Neutrophil (primary cell): ENCODE results near the gene NPHP4.

Experiments
- H3K27ac ChIP-seq: fragments of 200-600 bp; sonication (generic); 2 replicates; pipeline ENCODE4 v1.5.1; 2016; ENCODE audit warnings: mild to moderate bottlenecking, moderate library complexity
- H3K27me3 ChIP-seq: fragments of 200-600 bp; sonication (generic); 2 replicates; pipeline ENCODE4 v1.6.0; 2016; ENCODE audit warnings: mild to moderate bottlenecking
- H3K36me3 ChIP-seq: fragments of 200-600 bp; sonication (generic); 2 replicates; pipeline ENCODE4 v1.5.1; 2017
- H3K4me1 ChIP-seq, 2 experiments: fragments of 200-600 bp in 1 of 2; sonication (generic) in 1 of 2; 1 replicate in 1 of 2; 2 replicates in 1 of 2; pipeline versions ENCODE4 v1.5.1 to v1.6.1; 2013 to 2016; ENCODE audit warnings: low read depth in 1 of 2, low read length in 1 of 2, mild to moderate bottlenecking in 1 of 2, moderate library complexity in 1 of 2; ENCODE audit not compliant: control insufficient read depth in 1 of 2, insufficient read depth in 1 of 2
- H3K4me3 ChIP-seq, 2 experiments: fragments of 200-600 bp in 1 of 2; sonication (generic) in 1 of 2; 1 replicate in 1 of 2; 2 replicates in 1 of 2; pipeline ENCODE4 v1.5.1; 2013 to 2016; ENCODE audit warnings: low read depth in 1 of 2, low read length in 1 of 2, mild to moderate bottlenecking in 1 of 2, moderate library complexity in 1 of 2
- H3K9me3 ChIP-seq: fragments of 200-600 bp; sonication (generic); 2 replicates; pipeline ENCODE4 v1.5.1; 2016
- TF ChIP-seq, protein P1 (sequence below): fragments of 200-600 bp; sonication (generic); IDR thresholded peaks from 2 replicates; pipeline ENCODE4 v1.5.1; 2016; ENCODE audit warnings: antibody characterized with exemption

NPHP4 gene

DNA sequence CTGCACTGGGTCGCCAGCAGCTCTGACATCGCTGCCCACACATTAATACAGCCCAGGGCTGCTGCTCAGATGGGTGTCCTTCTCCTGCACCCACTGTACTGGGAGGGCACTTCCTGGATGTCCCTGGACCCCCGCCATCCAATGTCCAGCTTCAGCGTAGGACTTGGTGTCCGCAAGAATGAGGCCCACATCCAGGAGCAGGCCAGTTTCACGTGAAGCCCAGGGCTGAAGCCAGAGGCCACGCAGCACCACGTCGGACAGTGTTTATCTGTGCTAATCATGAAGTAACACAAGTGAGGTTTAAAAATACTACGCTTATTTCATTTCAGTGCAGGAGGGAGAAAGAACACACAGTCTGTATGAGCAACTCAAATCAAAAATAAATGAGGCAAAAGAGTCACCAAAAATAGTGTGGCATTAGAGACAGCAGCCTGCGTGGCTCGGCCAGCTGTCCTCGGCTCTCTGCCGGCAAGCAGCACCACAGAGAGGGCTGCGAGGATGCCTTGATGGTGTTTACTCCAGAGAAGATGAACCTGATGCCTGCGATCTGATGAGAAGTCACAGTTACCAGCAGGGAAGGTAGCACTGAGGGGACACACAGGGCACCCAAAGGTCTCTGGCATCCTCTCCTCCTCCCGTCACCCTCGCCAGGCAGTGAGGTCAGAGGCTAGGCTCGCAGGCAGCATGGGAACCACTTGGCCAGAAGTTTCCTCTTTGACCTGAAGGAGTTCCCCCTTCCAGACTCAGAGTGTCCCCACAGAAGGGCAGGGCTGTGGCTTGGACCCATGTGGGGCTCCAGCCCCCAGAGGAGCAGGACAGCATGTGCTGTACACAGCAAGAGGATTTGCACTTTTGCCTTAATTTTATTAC is 22.1 kb upstream of the NPHP4 start:
- Histone ChIP-seq H3K27ac (peak overlapping the region; percentile 64), H3K36me3 (peaks cover 37% of the 10 kb centered on the region), H3K4me1 (peaks cover 2 to 4% of the 10 kb centered on the region in 2 experiments), H3K4me3 (no peak overlapping the region), H3K27me3 (no peaks in the 10 kb centered on the region), H3K9me3 (no peaks in the 10 kb centered on the region)
- TF ChIP-seq, protein P1, sequence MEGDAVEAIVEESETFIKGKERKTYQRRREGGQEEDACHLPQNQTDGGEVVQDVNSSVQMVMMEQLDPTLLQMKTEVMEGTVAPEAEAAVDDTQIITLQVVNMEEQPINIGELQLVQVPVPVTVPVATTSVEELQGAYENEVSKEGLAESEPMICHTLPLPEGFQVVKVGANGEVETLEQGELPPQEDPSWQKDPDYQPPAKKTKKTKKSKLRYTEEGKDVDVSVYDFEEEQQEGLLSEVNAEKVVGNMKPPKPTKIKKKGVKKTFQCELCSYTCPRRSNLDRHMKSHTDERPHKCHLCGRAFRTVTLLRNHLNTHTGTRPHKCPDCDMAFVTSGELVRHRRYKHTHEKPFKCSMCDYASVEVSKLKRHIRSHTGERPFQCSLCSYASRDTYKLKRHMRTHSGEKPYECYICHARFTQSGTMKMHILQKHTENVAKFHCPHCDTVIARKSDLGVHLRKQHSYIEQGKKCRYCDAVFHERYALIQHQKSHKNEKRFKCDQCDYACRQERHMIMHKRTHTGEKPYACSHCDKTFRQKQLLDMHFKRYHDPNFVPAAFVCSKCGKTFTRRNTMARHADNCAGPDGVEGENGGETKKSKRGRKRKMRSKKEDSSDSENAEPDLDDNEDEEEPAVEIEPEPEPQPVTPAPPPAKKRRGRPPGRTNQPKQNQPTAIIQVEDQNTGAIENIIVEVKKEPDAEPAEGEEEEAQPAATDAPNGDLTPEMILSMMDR: no peak

DNA sequence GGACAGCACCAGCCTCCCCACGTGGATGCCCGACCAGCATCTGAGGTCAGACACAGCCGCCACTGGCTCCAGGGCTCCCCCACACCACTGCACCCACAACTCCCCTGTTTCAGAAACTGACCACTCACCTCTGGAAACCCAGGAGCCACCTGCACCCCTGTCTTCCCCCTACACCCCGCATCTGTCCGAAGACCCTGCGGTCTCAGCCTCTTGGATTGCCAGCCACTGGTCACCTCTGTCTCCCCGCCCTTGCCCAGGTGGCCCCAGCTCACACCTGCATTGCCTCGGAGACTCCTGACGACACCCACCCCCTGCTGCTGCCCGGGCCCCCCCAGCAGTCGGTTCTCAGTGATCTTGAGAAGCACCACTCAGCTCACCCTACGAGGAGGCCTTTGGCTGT is 21.3 kb upstream of the NPHP4 start:
- H3K4me1 ChIP-seq: peaks cover 7 to 12% of the 10 kb centered on the region in 2 experiments
- H3K4me3 ChIP-seq: no peak overlapping the region
- H3K36me3 ChIP-seq: peaks cover 34% of the 10 kb centered on the region
- no peaks in the 10 kb centered on the region for H3K27me3 ChIP-seq
- TF ChIP-seq, protein P1: no peak
- no peaks in the 10 kb centered on the region for H3K9me3 ChIP-seq
- no peak overlapping the region for H3K27ac ChIP-seq

DNA sequence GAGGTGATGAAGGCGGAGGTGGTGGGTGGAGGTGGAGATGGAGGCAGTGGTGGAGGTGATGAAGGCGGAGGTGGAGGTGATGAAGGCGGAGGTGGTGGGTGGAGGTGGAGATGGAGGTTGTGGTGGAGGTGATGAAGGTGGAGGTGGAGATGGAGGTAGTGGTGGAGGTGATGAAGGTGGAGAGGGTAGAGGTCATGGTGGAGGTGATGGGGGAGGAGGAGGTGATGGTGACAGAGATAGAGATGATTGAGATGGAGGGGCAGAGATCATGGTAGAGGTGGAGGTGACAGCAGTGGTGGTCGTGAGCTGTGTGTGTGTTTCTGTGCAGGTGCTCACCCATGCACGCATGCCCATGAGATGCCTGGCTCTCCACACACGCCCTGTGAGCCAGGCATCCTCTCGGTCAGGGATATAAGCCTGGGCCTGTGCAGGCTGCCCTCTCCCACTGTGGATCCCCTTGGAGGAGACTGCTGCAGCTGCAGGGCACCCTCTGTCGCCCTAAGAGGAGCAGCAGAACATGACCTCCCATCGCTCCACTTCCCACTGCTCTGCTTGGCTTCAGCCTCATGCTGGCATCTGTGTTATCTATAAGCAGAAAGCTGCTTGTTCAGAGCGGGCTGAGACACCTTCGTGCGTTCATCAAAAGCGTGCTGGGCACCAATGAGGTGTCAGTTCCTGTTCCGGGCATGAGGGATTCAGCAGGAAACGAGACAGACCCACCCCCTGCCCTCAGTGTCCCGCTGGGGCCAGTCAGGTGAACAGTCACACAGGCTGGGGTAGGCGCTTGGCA is 20.5 kb upstream of the NPHP4 start:
- no peaks in the 10 kb centered on the region for H3K9me3 ChIP-seq
- TF ChIP-seq, protein P1: no peak
- no peak overlapping the region for H3K27ac ChIP-seq
- H3K27me3 ChIP-seq: no peaks in the 10 kb centered on the region
- no peak overlapping the region for H3K4me3 ChIP-seq
- peaks cover 7 to 12% of the 10 kb centered on the region in 2 experiments for H3K4me1 ChIP-seq
- peaks cover 34% of the 10 kb centered on the region for H3K36me3 ChIP-seq

DNA sequence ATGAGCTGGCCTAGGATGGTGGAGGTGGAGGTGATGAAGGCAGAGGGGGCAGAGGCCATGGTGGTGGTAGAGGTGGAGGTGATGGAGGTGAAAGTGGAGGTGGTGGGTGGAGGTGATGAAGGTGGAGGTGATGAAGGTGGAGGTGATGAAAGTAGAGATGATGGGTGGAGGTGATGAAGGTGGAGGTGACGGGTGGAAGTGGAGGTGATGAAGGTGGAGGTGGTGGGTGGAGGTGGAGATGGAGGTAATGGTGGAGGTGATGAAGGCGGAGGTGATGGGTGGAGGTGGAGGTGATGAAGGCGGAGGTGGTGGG is 19.7 kb upstream of the NPHP4 start:
- H3K9me3 ChIP-seq: no peaks in the 10 kb centered on the region
- TF ChIP-seq, protein P1: no peak
- no peak overlapping the region for H3K27ac ChIP-seq
- H3K4me3 ChIP-seq: no peak overlapping the region
- H3K27me3 ChIP-seq: no peaks in the 10 kb centered on the region
- H3K36me3 ChIP-seq: peaks cover 33% of the 10 kb centered on the region
- H3K4me1 ChIP-seq: peaks cover 7 to 12% of the 10 kb centered on the region in 2 experiments

DNA sequence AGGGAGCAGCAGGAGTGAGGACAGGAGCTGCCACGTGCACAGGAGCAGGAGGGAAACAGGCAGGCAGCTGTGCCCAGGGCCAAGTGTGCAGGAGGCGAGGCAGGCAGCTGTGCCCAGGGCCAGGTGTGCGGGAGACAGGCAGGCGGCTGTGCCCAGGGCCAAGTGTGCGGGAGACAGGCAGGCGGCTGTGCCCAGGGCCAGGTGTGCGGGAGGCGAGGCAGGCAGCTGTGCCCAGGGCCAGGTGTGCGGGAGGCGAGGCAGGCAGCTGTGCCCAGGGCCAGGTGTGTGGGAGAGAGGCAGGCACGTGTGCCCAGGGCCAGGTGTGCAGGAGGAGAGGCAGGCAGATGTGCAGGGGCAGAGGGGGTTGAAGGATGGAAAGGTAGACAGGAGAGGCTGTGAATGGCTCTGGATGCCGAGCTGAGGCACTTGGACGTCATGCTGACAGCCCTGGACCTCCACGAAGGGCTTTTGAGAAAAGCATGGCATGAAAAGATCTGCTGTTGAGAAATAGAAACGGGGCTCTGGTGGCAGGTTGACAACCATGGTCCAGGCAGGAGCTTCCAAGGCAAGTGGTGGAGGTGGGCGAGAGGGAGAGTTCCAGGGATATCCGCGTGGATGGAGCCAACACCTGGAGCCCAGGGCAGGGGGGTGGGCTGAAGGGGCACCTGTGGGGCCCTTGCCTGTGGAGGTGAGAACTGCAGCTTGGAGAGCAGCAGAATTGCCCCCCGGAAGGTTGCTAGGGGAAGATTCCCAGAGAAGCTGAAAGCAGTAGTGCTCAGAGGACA is 19.1 kb upstream of the NPHP4 start:
- H3K9me3 ChIP-seq: no peaks in the 10 kb centered on the region
- no peak overlapping the region for H3K4me3 ChIP-seq
- H3K36me3 ChIP-seq: peaks cover 27% of the 10 kb centered on the region
- H3K4me1 ChIP-seq: peaks cover 7 to 12% of the 10 kb centered on the region in 2 experiments
- no peak overlapping the region for H3K27ac ChIP-seq
- no peaks in the 10 kb centered on the region for H3K27me3 ChIP-seq
- TF ChIP-seq, protein P1: no peak
